Stomach (tissue), 9 donors: ENCODE measurements around the gene SPC25. TPM values are rescaled to one million over a fixed set of nuclear protein-coding genes. Genes with fewer than 3 reads are reported as not detected.
"Not testable (repeated sequence)": the region's sequence is repeated elsewhere in the genome, so short reads cannot be mapped to it uniquely, and the experiment has no call there.

Experiments
- DNase-seq, 2 donors: peaks; one replicate each; pipeline versions ENCODE4 v3.0.0 to v3.0.0-alpha.2; 2013 to 2019
- H3K27ac ChIP-seq, 5 donors: fragments of 200-600 bp in 4 of 5; sonication (generic) in 4 of 5; one replicate each; pipeline ENCODE4 v1.5.1; 2013 to 2019; ENCODE audit warnings: mild to moderate bottlenecking in 1 of 5, moderate library complexity in 1 of 5
- H3K27me3 ChIP-seq, 3 donors: fragments of 200-600 bp; sonication (generic); one replicate each; pipeline ENCODE4 v1.5.1; 2017 to 2019; ENCODE audit warnings: mixed run types in 1 of 3
- H3K36me3 ChIP-seq, 4 donors: fragments of 200-600 bp; sonication (generic); 1 replicate in 3 of 4; 2 replicates in 1 of 4; pipeline ENCODE4 v1.5.1; 2016 to 2019
- H3K4me1 ChIP-seq, 4 donors: fragments of 200-600 bp; sonication (generic); one replicate each; pipeline ENCODE4 v1.5.1; 2016 to 2019
- H3K4me3 ChIP-seq, 4 donors: fragments of 200-600 bp; sonication (generic) in 3 of 4; one replicate each; pipeline ENCODE4 v1.5.1; 2016 to 2019; ENCODE audit warnings: mild to moderate bottlenecking in 1 of 4
- H3K9me3 ChIP-seq, 4 donors: fragments of 200-600 bp; sonication (generic); one replicate each; pipeline ENCODE4 v1.5.1; 2016 to 2019
- CTCF ChIP-seq, 7 experiments: fragments of 450-650 bp in 4 of 7; fragments of 200-600 bp in 3 of 7; sonication (generic) in 3 of 7; IDR thresholded peaks; one replicate each; pipeline ENCODE4 v1.5.1; 2016 to 2019; ENCODE audit warnings: antibody characterized with exemption in 7 of 7, control low read depth in 2 of 7, mild to moderate bottlenecking in 1 of 7
- EP300 ChIP-seq: sonication (generic); formaldehyde crosslinking; IDR thresholded peaks from one replicate; pipeline ENCODE4 v1.6.1; 2017; ENCODE audit warnings: antibody characterized with exemption
- POLR2A ChIP-seq, 4 donors: fragments of 450-650 bp; IDR thresholded peaks; one replicate each; pipeline ENCODE4 v1.6.1; 2016; ENCODE audit warnings: antibody characterized with exemption in 4 of 4, control low read depth in 2 of 4, mild to moderate bottlenecking in 1 of 4, moderate library complexity in 1 of 4
- POLR2AphosphoS5 ChIP-seq, 3 donors: sonication (generic); formaldehyde crosslinking; IDR thresholded peaks; one replicate each; pipeline ENCODE4 v1.6.1; 2016; ENCODE audit warnings: antibody characterized with exemption in 3 of 3
- WGBS, 5 donors: extraction: QIAGEN DNeasy Blood & Tissue Kit in 3 of 5; methylation state at CpG; one replicate each; pipeline versions ENCODE4 v1.1.5 to v1.1.7; 2013 to 2018; 5-methylcytosine and 5-hydroxymethylcytosine counted together
- intact Hi-C: fragments of 100-400 bp; cut with DNase I; formaldehyde crosslinking; loops from one replicate; pipeline ENCODE4 v1.15.1; 2023; ENCODE audit warnings: low total_unique reads
- polyA plus RNA-seq, 3 donors: library from polyadenylated mRNA; stranded (reverse); fragments of 200-250 nt; gene quantifications; one replicate each; pipeline ENCODE4 v1.2.3, GENCODE V29; 2013
- total RNA-seq, 5 donors: library from RNA; depleted of rRNA; stranded (reverse); fragments of >200 nt; gene quantifications; one replicate each; pipeline versions ENCODE4 v1.1.0 to v1.2.3, GENCODE V29; 2014 to 2016
- donor health status: healthy with polysubstance abuse.
- donor health status: Bipolar disorder and iron deficiency.
- donor health status: healthy.

Gene SPC25
- total and polyA plus RNA-seq, 8 donors, result 0.87 to 4.7 (median 2.9) TPM; not detected in 3

GRCh38 chr2:168935810-168936581, 45.8 kb upstream of the SPC25 start:
- H3K4me1 ChIP-seq, result no peaks in the 10 kb centered on the region
- DNase-seq, result no peak
- TF ChIP-seq POLR2AphosphoS5 (IDR thresholded peaks at IDR 0.05) (no peak), CTCF (IDR thresholded peaks at IDR 0.05) (no peak), POLR2A (IDR thresholded peaks at IDR 0.05) (no peak), EP300 (no peak)
- WGBS, 5 donors, result 80 to 85% (median 82%) methylated on average over 14 of the region's 14 CpGs
- H3K27ac ChIP-seq, result no peak overlapping the region
- H3K4me3 ChIP-seq, result no peak overlapping the region
- no peaks in the 10 kb centered on the region for H3K27me3 ChIP-seq
- H3K9me3 ChIP-seq, result no peaks in the 10 kb centered on the region
- intact Hi-C loops, result no loop called here
- no peaks in the 10 kb centered on the region for H3K36me3 ChIP-seq

- no peaks in the 10 kb centered on the region for H3K27me3 ChIP-seq
- no peaks in the 10 kb centered on the region for H3K9me3 ChIP-seq
- no peak for DNase-seq
- WGBS, 5 donors, result 91 to 98% (median 95%) methylated on average over 2 of the region's 2 CpGs
- no peak overlapping the region for H3K27ac ChIP-seq
- no peaks in the 10 kb centered on the region for H3K36me3 ChIP-seq
- H3K4me3 ChIP-seq, result no peak overlapping the region
- no peaks in the 10 kb centered on the region for H3K4me1 ChIP-seq
- TF ChIP-seq CTCF (IDR thresholded peaks at IDR 0.05) (no peak), POLR2AphosphoS5 (IDR thresholded peaks at IDR 0.05) (no peak), POLR2A (IDR thresholded peaks at IDR 0.05) (no peak), EP300 (no peak)
- intact Hi-C loops, result no loop called here
Observed at GRCh38 chr2:168934826-168935225, 44.6 kb upstream of the SPC25 start.

DNA sequence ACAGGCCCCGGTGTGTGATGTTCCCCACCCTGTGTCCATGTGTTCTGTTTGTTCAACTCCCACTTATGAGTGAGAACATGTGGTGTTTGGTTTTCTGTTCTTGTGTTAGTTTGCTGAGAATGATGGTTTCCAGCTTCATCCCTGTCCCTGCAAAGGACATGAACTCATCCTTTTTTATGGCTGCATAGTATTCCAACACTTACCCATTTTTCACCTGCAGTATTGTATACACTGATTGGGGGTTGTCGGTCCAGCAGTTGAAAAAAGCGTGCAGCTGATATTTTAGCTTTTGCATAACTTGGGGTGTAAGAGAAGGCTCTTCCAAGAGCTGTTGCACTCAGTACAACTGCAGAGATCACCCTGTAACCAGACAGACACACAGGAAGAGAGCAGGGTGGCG, 41.9 kb upstream of the SPC25 start:
- H3K27me3 ChIP-seq, H3K27ac ChIP-seq, H3K4me1 ChIP-seq, H3K36me3 ChIP-seq, intact Hi-C loops, DNase-seq, H3K4me3 ChIP-seq, H3K9me3 ChIP-seq: not testable (repeated sequence)
- 92 to 98% (median 97%) methylated on average over 4 of the region's 4 CpGs for WGBS, 5 donors

DNA sequence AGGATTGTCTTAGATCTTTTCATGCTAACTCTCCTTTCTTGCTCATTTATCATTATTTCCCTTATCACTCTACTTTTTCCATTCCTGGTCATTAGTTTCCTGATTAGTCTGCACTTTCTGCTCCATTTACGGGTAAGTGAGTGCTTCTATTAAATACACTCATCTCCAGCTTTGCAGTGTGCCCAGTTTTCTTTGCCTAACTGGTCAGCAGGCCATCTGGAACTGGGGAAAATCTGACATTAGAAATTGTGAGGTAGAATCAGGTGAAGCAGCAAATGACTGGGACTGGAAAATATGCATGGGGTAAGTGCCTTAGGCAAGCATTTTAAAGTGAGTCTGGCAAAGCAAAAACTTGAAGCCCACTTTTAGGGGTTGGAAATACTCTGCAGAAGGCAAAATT, 40.0 kb upstream of the SPC25 start:
- intact Hi-C loops, result no loop called here
- no peak overlapping the region for H3K27ac ChIP-seq
- WGBS, 5 donors, result 17 to 46% (median 33%) methylated on average over 1 of the region's 1 CpG
- H3K9me3 ChIP-seq, result no peaks in the 10 kb centered on the region
- peak in 1 of 2 donors; percentile 37 for DNase-seq
- no peaks in the 10 kb centered on the region for H3K27me3 ChIP-seq
- no peak overlapping the region for H3K4me3 ChIP-seq
- H3K36me3 ChIP-seq, result no peaks in the 10 kb centered on the region
- H3K4me1 ChIP-seq, result no peaks in the 10 kb centered on the region
- TF ChIP-seq CTCF (IDR thresholded peaks at IDR 0.05) (no peak), EP300 (no peak), POLR2AphosphoS5 (IDR thresholded peaks at IDR 0.05) (no peak), POLR2A (IDR thresholded peaks at IDR 0.05) (no peak)

GRCh38 chr2:168929031-168929430, 38.8 kb upstream of the SPC25 start:
- intact Hi-C loops, result no loop called here
- Histone ChIP-seq H3K4me3 (no peak overlapping the region), H3K27ac (no peak overlapping the region), H3K36me3 (no peaks in the 10 kb centered on the region), H3K9me3 (no peaks in the 10 kb centered on the region), H3K27me3 (no peaks in the 10 kb centered on the region), H3K4me1 (no peaks in the 10 kb centered on the region)
- no peak for DNase-seq
- TF ChIP-seq CTCF (IDR thresholded peaks at IDR 0.05) (no peak), POLR2AphosphoS5 (IDR thresholded peaks at IDR 0.05) (no peak), EP300 (no peak), POLR2A (IDR thresholded peaks at IDR 0.05) (no peak)
- WGBS, 5 donors, result 49 to 59% (median 56%) methylated on average over 3 of the region's 3 CpGs
